ENCODE data around the gene SGSM1.
"Not testable (repeated sequence)": the region's sequence is repeated elsewhere in the genome, so short reads cannot be mapped to it uniquely, and the experiment has no call there.

SGSM1 gene

DNA sequence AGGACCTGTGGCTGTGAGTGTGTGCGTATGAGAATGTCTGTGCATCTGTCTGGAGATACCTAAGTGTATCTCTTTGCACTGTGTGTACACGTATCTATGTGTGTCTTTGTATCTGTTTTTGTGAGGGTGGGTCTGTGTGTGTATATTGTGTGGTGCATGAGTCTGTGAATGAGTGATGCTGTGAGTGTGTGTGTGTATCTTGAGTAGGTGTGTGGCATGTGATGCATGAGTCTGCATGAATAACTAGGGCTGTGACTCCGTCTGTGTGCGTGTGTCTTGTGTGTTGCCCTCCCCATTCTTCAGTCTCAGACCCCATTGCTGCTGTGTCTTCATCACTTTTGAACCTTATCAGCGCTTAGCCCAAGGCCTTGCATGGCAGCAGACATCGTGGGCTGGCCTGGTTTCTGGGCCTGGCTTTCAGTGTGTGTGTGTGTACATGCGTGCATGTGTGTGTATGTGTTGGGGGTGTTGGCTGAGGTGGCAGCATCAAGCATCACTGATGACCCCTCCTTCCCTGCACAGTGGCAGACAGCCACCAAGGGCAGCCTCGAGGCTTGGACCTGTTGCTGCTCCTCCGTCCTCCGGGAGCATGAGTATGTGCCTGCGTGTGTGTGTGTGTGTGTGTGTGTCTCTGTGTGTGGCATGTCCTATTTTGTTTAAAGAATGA is 1.4 kb downstream of the SGSM1 start:
- DNase-seq: no peak

DNA sequence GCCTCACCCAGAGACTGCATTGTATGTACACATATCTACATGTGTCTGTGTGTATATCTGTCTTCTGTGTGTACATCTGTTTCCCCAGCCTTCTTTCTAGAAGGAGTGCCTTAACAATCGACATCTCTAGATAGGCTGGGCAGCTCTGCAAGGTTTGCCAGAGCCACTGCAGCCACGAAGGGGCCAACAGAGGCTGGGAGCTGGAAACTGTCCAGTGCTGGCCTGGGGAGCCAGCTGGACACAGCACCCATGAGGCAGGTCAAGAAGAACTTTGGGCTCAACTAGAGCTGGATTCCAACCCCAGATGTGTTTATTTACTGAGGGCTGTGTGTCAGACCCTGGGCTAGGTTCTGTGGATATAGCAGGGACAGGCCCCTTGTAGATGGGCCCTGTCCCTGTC is 3.3 kb downstream of the SGSM1 start:
- DNase-seq: no peak

DNA sequence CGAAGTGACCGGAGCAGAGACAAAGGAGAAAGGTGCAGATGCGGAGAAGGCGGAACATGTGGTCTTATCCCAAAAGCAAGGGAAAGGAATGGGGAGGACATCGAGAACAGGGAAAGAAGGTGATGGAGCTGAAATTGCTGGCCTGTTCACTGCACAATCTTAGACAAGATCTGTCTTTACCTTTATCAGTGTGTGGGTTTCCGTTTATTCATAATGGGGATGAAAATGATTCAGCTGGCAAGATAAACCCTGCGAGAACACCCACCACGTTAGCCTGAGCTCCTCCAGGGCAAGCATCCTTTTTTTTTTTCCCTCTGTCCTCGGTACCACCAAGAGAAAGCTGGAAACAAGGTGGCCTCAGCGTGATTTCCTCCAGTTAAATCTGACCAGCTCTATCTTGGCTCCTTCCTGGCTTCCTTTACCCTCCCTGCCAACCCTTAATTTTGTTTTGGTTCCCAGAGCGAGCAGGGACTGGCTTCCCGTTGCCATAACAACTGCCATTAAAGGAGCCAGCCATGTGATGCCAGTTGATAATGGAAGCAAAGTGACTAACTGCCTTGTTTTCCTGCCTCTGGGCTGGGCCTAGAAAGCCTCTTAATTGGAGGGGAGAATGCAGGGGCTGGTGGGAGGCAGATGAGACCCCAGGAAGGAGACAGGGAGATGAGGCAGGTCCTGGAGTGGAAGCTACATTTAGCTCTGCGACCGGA is 4.2 kb downstream of the SGSM1 start:
- DNase-seq: no peak

DNA sequence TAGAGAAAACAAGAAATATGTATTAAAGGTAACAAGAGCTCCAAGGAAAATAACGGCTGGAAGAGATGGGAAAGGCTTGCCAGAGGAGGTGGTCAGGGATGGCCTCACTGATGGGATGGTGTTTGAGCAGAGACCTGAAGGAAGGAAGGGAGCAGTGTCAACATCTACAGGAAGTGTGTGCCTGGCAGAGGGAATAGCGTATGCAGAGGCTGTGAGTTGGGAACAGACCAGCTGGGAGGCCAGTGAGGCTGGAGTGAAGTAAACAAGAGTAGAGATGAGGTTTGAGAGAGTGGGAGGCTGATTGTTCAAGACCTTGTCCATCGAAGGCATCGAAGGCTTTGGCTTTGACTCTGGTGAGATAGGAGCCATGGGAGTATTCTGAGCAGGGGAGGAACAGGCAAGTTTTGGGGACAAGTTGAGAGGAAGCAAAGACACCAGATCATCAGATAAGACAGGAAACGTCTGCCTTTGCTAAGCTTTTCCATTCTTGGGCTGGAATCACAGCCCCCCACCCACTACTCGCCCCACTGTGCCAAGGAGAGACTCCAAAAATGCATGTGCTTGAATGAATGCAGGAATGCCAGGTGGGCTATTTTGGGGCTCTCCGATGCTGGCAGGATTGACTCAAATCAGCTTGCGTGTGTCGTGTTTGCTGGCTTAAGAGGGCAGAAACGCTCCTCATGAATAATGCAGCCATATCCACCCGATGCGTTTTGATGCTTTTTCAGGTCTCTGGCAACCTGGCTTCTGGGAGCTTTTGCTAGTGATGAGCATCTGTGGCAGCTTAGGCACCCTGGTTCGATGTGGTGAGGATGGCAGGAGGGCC is 7.2 kb downstream of the SGSM1 start:
- DNase-seq: no peak

DNA sequence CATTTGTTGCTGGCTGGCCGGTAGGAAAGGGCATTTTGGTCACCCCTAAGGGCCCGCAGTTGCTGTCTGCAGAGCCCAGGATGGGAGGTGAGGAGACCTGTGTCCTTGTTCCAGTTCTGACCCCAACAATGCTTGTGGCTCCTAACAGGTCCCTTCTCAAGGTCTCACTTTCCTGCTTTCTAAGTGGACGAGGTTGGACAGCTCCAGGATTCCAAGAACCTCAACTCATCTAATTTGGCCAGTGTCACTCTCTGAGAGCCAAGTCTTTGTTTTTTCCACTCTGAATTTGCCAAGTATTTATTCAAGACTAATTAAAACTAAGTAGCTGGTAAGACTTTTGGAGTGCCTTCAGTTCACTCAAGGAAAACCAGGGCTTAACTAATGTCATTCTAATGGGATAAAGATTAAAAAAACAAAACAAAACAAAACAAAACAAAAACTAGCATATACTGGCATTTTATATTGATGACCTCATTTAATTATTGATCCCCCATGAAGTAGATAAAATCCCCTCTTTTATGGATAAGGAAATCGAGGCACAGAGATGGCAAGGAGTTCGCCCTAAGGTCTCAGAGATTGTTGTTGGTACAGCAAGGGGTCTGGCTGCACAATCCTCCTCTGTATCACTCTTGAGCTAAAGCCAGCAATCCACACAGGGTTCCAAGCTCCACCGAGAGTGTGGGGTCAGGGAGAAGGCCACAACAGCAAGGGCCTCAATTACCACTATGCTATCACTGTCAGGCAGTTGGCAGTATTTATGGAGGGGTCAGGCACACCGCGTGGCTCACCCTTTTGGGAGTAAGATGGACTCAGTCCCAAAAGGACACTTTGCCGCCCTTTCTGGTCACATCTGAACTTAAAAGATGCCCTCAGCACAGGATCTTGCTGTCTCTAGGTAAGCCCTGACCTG is 8.1 kb downstream of the SGSM1 start:
- no peak for DNase-seq

DNA sequence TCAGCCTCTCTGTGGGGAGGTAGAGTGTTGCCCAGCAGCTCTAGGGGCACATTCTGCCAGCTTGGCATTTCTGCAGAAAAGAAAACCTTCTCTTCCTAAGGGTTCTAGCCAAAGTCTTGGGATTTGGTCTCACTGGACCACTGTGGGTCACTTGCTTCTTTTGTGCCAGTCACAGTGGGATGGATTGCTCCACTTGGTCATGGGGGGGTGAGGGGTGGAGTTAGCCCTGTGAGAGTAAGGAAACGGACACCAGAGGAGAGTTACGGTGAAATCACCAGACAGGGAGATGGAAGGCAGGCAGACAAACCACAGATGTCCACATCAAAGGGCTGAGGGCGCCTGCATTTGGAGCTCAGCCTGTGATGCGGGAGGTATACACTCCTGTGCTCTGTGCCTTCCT is 10.8 kb downstream of the SGSM1 start:
- no peak for DNase-seq

DNA sequence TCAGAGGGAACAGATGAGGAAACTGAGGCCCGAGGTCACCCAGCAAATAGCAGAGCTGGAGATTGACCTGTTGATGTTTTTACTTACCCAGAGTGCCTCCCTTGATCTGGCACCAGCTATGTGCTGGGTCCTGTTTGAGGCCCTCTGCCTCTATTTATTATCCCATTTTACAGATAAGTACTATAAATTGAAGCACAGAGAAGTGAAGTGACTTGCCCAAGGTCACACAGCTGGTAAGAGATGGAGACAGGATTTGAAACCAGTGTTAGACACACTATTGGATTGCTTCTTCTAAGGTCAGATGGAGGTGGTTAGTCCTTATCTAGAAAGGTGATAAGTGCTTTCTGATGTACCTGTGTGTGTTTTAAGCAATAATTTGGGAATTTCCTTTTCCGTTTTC is 13.5 kb downstream of the SGSM1 start:
- DNase-seq: no peak

DNA sequence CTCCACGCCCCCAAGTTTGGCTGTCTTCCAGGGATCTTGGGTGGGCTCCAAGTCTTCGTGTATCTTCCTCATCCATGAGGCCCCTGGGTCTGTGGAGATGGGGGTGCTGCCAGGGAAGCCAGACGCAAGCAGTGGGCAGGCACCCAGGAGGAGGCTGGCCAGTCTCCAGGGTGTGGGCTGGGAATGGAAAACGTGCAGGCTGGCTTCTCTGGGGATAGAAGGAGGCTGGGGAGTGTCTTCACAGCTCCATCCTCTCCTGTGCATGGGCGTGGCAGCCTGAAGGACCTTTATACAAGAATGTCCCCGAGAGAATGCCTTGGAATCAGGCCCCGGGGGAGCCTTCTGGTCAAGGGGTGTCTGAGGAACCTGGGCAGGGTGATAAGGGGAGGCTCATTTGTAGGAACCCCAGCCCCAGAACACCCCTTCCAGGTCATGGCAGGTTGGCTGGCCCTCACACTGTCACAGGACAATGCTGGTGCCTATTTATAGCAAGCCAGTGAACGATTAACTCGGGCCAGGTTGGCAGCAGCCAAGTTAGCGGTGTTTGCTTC is 14.0 kb downstream of the SGSM1 start:
- DNase-seq: no peak

DNA sequence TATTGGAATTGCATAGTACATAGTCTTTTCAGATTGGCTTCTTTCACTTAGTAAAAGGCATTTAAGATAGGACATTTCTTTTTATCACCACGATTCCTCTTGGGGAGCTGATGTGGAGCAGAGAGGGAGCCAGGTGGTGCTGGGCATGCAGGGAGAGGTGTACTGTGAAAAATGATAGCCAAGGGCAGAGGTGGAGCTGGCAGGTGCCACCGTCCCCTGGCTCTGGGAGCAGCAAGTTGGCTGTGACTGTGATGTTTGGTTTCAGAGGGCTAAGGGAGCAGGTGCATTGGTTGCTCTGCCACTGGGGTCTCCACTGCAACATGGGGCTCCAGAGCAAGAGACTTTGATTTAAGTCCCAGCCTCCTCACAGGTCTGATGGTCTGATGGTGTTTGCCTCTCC is 16.5 kb downstream of the SGSM1 start:
- no peak for DNase-seq

DNA sequence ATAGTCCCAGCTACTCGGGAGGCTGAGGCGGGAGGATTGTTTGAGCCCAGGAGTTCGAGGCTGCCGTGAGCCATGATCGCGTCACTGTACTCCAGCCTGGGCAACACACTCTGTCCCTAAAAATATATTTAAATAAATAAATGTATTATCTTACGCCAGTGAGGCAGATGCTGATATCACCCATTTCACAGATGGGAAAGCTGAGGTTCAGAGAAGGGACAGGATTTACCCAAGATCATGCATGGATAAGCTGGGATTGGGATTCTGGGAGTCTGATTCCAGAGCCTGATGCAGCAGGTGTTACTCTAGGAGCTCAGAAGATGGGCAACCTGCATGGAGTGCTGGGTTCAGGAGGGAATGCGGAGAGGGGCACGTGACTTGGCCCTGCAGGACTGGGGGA is 17.8 kb downstream of the SGSM1 start:
- DNase-seq: no peak

DNA sequence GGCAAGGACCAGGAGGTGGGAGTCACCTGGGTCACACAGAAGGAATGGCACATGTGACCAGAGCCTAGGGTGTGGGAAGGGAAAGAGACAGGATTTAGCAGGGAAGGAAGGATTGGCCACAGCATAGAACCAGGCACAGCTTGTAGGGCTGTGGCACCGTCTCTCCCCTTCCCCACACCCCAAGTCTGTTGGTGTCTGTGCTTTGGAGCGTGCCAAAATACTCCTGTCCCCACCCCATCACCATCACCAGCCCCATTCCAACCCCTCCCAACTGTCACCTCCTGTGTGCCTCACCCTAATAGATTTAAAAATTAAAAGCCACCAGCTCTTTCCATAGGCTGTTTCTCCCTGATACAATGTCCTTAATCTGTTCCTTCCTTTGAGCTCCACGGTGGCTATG is 18.2 kb downstream of the SGSM1 start:
- no peak for DNase-seq

DNA sequence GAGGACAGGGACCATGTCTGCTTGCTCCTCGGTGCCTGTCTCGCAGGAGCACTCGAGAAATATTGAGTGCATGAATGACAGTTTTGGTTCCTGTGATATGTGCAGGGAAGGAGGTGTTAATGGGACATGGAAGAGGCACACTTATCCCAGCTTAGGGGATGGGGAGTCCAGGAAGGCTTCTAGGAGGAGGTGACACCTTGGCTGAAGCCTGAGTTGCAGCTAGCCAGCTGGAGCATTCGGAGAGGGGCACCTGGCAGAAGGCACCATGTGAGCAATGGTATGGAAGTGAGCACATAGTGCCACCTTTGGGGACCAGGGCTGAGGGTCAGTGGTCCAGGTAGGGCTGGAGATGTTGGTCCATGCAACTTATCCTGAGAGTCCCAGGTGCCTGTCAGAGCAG is 18.9 kb downstream of the SGSM1 start:
- DNase-seq: no peak

DNA sequence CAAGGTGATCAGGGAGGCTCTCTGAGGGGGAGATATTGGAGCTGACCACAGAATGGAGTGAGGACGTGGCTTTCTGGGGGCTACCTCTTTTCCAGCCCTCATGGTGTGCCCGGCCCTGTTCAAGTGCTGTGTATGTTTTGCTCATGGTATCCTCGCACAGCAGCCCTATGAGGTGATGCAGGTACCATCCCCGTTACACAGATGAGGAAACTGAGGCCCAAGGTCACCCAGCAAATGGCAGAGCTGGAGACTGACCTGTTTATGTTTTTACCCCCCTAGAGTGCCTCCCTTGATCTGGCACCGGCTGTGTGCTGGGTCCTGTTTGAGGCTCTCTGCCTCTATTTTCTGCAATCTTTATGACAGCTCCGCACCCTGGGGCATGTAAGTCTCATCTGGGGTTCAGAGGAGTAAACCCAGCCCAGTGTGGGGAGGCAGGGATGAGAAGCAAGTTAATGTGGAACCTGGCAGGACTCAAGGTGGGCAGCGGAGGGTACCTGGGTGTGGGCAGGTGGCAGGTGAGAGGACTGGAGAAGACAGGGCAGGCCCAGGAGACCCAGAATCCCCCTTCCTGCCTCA is 20.8 kb downstream of the SGSM1 start:
- DNase-seq: no peak

DNA sequence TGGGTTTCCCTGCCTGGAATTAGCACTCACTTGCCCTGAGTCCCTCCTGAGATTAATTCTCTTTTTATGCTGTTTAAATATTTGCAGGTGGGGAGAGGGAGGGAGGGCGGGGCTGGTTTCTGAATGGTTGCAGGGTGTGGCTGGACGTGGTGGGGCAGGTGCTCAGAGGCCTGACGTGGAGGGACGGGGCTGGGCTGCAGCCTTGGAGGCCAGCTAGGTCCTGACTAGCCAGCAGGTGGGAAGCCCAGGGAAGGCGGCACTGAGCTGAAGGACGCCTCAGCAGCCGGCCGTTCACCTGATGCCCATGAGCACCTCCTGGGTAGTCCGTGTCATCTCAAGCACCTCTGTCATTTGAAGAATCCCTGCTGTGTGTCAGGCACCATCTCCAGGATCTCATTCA is 21.3 kb downstream of the SGSM1 start:
- no peak for DNase-seq

DNA sequence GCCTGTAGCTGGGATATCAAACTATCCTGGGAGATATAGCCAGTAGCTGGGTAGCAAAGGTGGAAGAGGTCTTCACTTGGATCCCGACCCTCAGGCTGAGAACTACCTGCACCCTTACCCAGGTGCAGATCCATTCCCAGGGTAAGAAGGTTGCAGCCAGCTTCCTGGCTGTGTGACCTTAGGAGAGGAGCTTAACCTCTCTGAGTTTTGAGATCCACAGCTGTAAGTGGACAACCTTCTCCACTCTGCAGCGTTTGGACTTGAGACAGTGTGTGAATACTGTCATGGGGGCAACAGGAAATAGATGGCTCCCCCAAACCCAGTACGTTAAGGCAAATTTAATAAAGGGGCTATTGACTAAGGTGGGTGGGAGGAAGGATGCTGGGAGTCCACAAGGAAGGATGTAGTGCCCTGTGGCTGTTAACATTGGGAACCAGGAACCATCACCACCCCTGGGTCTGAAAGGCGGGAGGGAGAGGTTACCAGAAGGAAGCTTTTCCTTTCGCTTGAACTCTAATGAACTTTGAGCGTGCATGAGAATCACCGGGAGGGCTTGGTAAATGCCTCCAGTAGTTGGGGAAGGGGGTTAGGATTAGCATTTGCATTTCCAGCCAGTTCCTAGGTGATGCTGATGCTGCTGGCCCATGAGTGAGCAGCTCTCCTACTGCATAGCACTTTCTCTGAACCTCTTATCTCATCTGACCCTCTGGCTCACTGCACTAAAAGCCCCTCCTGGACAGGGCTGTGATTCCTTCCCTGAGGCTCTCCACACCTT is 24.4 kb downstream of the SGSM1 start:
- no peak for DNase-seq

DNA sequence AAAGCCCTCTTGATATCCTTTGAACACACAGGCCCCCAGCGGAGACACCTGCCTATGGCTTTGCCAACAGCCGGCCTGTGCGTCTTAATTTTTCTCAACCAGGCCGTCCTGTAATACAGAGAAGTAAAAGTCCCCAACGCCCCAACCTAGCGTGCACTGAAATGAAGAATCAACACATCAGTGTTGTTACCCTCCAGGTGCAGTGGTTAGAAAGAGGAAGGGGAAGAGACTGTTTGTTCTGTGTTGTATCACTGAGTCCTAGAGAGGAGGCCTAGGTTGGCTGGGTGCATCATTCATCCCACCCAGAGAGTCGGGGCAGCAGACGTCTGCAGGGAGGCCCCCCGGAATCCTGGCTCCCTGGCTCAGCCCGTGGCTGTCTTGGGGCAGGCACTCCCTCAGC is 25.7 kb downstream of the SGSM1 start:
- DNase-seq: no peak

DNA sequence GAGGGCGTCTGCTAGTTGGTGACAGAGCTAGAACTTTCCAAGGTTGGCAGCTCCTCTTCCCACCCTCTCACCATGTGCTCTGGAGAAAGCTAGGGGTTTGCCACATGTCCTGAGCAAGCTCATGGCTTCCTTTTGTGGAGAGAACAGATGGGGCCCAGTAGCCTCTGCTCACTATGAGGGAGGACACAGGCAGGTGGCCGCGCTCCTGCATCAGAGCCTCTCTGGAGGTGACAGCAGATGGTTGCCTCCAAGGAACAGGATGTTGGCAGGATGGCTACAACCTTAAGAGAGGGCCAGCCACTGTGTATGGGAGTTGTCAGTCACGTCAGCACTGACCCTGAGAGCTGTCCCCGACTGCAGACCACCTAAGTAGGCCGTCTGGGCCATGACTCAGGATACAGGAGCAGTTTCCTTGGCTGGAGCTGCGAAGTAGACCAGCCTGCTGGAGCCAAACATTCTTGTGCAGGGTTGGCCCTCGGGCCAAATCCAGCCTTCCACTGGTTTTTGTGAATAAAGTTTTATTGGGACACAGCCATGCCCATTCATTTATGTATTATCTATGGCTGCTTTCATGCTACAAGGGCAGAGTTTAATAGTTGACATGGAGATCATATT is 28.0 kb downstream of the SGSM1 start:
- DNase-seq: no peak

DNA sequence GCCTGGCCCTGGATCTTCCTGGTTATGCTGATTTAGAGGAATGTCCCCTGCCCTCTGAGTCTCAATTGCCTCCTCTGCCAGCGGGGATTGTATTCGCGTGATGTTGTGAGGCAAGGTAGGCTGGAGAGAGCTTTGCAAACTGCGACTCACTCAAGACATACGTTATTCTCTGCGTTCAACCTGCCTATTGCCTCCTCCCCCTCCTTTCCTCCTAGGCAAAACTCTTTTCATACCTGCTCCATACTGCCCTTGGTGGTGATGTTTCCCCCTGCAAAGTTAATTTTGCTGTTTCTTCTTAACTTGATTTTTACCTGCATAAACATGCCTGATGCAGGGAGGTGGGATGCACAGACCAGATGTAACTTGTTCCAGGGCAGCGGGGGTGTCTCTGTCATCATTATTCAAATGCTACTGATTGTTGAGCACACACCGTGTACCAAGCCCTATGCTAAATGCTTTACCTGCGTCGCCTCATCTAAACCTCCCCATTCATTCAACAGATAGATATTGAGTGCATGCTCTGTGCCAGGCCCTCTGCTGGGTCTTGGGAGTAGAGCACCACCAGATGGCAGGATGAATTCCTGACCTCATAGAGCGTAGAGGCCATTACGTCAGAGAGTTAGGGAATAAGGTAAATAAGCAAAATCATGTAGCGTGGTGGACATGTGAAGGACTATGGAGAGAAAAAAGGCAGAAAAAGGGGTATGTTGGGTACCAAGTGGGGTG is 29.0 kb downstream of the SGSM1 start:
- no peak for DNase-seq

DNA sequence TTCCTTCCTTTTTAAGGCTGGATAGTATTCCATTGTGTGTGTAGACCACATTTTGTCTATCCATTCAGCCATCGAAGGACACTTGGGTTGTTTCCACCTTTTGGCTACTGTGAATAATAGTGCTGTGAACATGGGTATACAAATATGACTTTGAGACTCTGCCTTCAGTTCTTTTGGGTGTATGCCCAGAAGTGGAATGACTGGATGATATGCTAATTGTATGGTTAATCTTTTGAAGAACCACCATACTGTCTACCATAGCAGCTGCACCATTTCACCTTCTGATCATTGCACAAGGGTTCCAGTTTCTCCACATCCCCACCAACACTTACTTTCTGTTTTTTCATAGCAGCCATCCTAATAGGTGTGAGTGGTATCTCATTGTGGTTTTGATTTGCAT is 30.3 kb downstream of the SGSM1 start:
- no peak for DNase-seq

DNA sequence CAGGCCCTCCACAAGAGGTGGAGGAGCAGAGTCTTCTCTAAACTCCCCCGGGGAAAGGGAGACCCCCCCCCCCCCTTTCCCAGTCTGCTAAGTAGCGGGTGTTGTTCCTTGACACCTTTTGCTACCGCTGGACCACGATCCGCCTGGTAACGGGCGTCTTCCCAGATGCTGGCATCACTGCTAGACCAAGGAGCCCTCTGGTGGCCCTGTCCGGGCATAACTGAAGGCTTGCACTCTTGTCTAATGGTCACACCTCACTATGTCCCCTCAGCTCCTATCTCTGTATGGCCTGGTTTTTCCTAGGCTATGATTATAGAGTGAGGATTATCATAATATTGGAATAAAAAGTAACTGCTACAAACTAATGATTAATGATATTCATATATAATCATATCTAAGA is 31.5 kb downstream of the SGSM1 start:
- not testable (repeated sequence) for DNase-seq

All from stimulated activated CD4-positive, alpha-beta T cell treated with anti-CD3 and anti-CD28 coated beads, Interleukin-4, amount 100 ng/mL, for 1 hour (primary cell).